ENCODE measurements around the gene TUBA4A. TPM values are rescaled to one million over a fixed set of nuclear protein-coding genes. Genes with fewer than 3 reads are reported as not detected.

The TUBA4A gene
- total RNA-seq, 1 donor from 2014 or later, result 0.14 TPM

DNA sequence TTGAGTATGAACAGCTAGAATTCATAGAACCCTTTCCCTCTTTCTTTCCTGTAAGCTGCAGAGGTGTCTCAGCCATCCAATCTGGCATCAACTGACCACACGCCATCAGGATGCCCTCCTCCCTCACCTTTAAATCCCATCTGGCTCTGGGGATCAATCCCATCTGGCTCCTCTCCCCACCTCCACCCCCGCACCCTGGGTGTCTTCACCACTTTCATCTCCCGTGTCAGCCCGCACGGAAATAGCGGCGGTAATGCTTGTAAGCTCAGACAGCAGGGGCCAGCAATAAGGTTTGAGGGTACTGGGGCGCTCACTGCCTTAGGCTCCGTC, 1.2 kb downstream of the TUBA4A start:
- no peak for TF ChIP-seq CTCF (conservative IDR thresholded peaks at IDR 0.05)
- H3K27me3 Mint-ChIP-seq (ENCODE audit: low read depth), result peaks cover 79% of the 10 kb centered on the region
- DNase-seq (ENCODE audit: low read depth, low spot score), result no peak

GRCh38 chr2:219252084-219252483, 1.6 kb downstream of the TUBA4A start:
- Mint-ChIP-seq H3K4me3 (peak overlapping the region; percentile 59), H3K36me3 (ENCODE audit: low read depth) (no peaks in the 10 kb centered on the region), H3K27me3 (ENCODE audit: low read depth) (peaks cover 76% of the 10 kb centered on the region), H3K9me3 (no peaks in the 10 kb centered on the region), H3K4me1 (no peaks in the 10 kb centered on the region), H3K27ac (ENCODE audit: unreplicated experiment) (no peak overlapping the region)
- no peak for TF ChIP-seq CTCF (conservative IDR thresholded peaks at IDR 0.05)
- DNase-seq (ENCODE audit: low read depth, low spot score), result no peak

More for the DNA sequence above, 1.2 kb downstream of the TUBA4A start:
- H3K4me1 Mint-ChIP-seq, result no peaks in the 10 kb centered on the region
- no peaks in the 10 kb centered on the region for H3K9me3 Mint-ChIP-seq
- H3K4me3 Mint-ChIP-seq, result peak overlapping the region; percentile 4
- no peak overlapping the region for H3K27ac Mint-ChIP-seq (ENCODE audit: unreplicated experiment)
- no peaks in the 10 kb centered on the region for H3K36me3 Mint-ChIP-seq (ENCODE audit: low read depth)

- Mint-ChIP-seq H3K9me3 (no peaks in the 10 kb centered on the region), H3K4me1 (no peaks in the 10 kb centered on the region), H3K27me3 (ENCODE audit: low read depth) (peaks cover 73% of the 10 kb centered on the region), H3K36me3 (ENCODE audit: low read depth) (no peaks in the 10 kb centered on the region), H3K4me3 (peak overlapping the region; percentile 59), H3K27ac (ENCODE audit: unreplicated experiment) (no peak overlapping the region)
- TF ChIP-seq CTCF (conservative IDR thresholded peaks at IDR 0.05), result no peak
- no peak for DNase-seq (ENCODE audit: low read depth, low spot score)
Measured at GRCh38 chr2:219251656-219252055, 2.1 kb downstream of the TUBA4A start.

DNA sequence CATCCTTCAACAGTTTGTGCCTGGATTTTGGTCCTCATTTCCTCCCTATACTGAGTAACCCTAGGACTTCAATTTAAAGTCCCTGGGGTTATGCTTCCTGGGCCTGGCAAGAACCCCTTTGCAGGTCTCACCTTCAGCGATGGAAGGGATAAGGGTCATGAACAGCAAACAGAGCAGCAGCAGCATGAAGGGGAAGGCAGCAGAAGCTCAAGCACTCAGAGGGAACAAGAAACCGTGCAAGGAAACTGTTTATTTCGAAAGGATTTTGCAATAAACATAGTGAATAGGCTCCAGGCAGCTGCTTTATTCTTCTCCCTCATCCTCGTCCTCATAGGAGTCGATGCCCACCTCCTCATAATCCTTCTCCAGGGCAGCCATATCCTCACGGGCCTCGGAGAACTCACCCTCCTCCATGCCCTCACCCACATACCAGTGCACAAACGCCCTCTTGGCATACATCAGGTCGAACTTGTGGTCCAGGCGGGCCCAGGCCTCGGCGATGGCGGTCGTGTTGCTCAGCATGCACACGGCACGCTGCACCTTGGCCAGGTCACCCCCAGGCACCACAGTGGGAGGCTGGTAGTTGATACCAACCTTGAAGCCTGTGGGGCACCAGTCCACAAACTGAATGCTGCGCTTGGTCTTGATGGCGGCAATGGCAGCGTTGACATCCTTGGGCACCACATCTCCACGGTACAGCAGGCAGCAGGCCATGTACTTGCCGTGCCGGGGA, 3.5 kb downstream of the TUBA4A start:
- Mint-ChIP-seq H3K27me3 (ENCODE audit: low read depth) (peaks cover 59% of the 10 kb centered on the region), H3K36me3 (ENCODE audit: low read depth) (no peaks in the 10 kb centered on the region), H3K4me1 (peaks cover 5% of the 10 kb centered on the region), H3K4me3 (peak overlapping the region; percentile 19), H3K9me3 (no peaks in the 10 kb centered on the region), H3K27ac (ENCODE audit: unreplicated experiment) (no peak overlapping the region)
- no peak for TF ChIP-seq CTCF (conservative IDR thresholded peaks at IDR 0.05)
- no peak for DNase-seq (ENCODE audit: low read depth, low spot score)

GRCh38 chr2:219249203-219249980, 4.3 kb downstream of the TUBA4A start:
- Mint-ChIP-seq H3K9me3 (no peaks in the 10 kb centered on the region), H3K27me3 (ENCODE audit: low read depth) (peaks cover 51% of the 10 kb centered on the region), H3K4me1 (peaks cover 10% of the 10 kb centered on the region), H3K36me3 (ENCODE audit: low read depth) (no peaks in the 10 kb centered on the region), H3K4me3 (peak overlapping the region; percentile 41), H3K27ac (ENCODE audit: unreplicated experiment) (peak overlapping the region; percentile 19)
- TF ChIP-seq CTCF (conservative IDR thresholded peaks at IDR 0.05), result no peak
- DNase-seq (ENCODE audit: low read depth, low spot score), result no peak

Data from neural crest cell (in vitro differentiated cells).